Measurements from ENCODE around the gene LKAAEAR1. TPM values are rescaled to one million over a fixed set of nuclear protein-coding genes. Genes with fewer than 3 reads are reported as not detected.
"Not testable (repeated sequence)": the region's sequence is repeated elsewhere in the genome, so short reads cannot be mapped to it uniquely, and the experiment has no call there.

The LKAAEAR1 gene, protein sequence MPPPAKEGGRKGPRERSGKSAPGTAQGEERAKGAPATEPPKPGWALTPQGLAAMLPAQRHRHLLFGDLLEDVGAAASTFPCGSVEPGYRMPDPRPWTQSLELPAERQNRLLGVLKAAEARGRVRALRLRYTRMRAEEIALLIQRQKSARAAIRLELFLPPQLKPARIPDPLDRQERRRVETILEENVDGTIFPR
- not detected for polyA plus RNA-seq (ENCODE audit: insufficient read length)
- long read RNA-seq, donor 1, result 0 reads
- long read RNA-seq, donor 2, partial matches to known transcripts, result 0 of 2 reads
- long read RNA-seq, donor 2, other reads (novel, unspliced or antisense), result 0 of 2 reads
- long read RNA-seq, donor 3, result 0 reads
- long read RNA-seq, donor 4, result 0 reads
- long read RNA-seq, donor 5, result 0 reads
- long read RNA-seq, donor 6, partial matches to known transcripts, result 0 of 1 reads
- long read RNA-seq, donor 6, other reads (novel, unspliced or antisense), result 0 of 1 reads
- long read RNA-seq, donor 7, result 0 reads
- long read RNA-seq, donor 8, partial matches to known transcripts, result 0 of 1 reads
- long read RNA-seq, donor 8, other reads (novel, unspliced or antisense), result 0 of 1 reads

DNA sequence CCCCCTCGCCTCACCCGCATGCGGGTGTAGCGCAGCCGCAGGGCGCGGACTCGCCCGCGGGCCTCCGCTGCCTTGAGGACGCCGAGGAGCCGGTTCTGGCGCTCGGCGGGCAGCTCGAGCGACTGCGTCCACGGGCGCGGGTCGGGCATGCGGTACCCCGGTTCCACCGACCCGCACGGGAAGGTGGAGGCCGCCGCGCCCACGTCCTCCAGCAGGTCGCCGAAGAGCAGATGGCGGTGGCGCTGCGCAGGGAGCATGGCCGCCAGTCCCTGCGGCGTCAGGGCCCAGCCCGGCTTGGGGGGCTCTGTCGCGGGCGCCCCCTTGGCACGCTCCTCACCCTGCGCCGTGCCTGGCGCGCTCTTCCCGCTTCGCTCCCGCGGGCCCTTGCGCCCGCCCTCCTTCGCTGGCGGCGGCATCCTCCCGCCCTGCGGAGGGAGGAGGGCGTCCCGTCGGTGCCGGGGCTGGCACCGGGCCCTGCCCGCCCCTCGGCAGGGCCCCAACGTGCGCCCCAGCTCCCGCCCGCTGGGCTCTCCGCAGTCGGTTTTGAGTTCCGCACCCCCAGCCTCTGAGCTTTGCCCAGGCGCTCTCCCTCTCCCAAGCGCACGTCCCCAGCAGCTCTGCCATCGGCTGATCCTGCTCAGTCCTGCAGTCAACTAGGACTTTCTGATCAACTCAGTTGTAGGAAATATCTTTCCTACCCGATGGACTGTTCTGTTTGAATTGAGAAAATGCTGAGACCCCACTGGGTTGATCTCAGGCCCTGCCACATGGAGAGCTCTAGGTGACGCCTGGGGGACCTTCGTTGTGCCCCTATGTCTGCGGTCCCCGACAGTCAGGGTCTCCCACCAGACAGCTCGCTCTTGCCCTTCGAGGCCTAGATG lies at the start of gene LKAAEAR1:
LKAAEAR1 (minus strand) TSS at position 595 of the 881 bp plus-strand sequence; CDS start at position 416, 179 bp downstream.
- no peak for DNase-seq

DNA sequence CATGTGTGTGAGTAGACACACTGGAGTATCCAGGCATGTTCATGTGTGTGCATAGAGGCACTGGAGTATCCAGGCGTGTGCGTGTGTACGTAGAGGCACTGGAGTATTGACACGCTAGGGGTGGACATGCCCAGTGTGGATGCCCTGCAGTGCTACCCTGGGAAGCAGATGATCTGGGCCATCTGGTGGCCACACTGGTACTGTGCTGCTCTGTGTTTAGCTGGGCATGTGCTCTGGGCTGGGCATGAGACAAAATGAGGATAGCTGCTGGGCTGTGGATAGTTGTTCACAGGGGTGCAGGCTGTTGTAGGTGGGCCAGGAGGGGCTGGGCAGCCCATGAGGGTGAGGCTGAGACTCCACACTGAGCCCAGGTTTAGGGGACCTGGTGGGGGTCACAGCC lies 47.2 kb upstream of the LKAAEAR1 start:
- DNase-seq, result no peak

DNA sequence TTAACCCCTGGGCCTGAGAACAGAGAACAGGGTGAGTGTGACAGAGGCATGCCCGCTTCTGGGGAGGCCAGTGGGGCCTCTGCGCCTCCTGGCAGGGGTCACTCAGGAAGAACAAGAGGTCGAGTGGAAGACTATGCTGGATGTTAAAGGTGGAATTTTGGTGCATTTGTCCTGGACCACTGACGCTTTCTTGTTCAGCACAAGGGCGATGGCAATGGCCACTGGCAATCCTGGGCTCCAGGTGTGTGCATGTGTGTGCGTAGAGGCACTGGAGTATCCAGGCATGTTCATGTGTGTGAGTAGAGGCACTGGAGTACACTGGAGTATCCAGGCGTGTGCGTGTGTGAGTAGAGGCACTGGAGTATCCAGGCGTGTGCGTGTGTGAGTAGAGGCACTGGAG lies 46.7 kb upstream of the LKAAEAR1 start:
- DNase-seq, result no peak

DNA sequence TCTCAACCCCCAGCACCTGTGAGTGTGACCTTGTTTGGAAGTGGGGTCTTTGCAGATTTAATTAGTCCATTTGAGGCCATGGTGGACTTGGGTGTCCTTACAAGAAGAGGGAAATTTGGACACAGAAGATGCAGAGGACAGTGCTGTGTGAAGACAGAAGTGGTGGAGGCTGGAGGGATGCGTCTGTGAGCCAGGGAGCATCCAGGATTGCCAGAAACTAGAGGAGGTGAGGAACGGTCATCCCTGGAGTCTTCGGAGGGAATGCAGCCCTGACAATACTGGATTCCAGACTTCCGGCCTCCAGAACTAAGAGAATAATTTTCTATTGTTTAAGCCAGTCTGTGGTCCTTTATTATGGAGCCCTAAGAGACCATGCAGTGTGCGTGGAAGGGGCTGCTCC lies 46.1 kb upstream of the LKAAEAR1 start:
- no peak for DNase-seq

DNA sequence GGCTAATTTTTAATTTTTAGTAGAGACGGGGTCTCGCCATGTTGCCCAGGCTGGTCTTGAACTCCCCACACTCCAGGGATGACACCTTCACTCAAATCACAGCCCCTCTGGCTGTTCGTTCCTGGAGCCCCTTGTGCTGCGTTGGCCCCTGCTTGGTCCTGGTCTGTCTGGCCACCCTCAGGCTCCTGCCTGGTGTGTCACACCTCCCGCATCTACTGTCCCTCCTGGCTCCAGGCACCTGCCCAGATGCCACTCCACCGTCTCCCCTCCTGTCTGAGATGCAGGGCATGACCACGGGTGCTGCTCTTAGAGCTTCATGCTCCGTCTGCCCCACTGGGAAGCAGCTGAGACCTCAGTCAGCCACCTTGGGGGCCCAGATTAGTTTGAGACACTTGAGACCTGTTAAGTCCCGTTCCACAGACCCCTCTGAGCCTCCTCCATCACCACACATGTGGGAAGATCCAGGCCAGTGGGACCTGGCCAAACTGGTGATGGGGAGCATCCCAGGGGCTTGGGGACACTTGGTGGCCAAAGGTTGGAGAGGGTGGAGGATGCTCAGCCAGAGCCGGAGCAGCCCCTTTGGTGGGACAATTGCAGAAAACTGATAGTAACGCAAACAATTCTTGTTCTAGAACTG lies 45.1 kb upstream of the LKAAEAR1 start:
- no peak for DNase-seq

DNA sequence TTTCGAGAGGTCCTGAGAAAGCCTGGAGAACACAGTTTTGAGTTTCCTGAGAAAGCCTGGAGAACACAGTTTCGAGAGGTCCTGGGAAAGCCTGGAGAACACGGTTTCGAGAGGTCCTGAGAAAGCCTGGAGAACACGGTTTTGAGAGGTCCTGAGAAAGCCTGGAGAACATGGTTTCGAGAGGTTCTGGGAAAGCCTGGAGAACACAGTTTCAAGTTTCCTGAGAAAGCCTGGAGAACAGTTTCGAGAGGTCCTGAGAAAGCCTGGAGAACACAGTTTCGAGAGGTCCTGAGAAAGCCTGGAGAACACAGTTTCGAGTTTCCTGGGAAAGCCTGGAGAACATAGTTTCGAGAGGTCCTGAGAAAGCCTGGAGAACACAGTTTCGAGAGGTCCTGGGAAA lies 39.3 kb upstream of the LKAAEAR1 start:
- not testable (repeated sequence) for DNase-seq

DNA sequence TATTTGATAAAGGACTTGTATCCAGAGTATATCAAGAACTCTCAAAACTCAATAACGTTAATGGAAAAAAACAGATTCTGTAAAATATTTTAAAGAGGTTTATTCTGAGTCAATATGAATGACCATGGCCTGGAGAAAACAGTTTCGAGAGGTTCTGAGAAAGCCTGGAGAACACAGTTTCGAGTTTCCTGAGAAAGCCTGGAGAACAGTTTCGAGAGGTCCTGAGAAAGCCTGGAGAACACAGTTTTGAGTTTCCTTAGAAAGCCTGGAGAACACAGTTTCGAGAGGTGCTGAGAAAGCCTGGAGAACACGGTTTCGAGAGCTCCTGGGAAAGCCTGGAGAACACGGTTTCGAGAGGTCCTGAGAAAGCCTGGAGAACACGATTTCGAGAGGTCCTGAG lies 38.7 kb upstream of the LKAAEAR1 start:
- not testable (repeated sequence) for DNase-seq

DNA sequence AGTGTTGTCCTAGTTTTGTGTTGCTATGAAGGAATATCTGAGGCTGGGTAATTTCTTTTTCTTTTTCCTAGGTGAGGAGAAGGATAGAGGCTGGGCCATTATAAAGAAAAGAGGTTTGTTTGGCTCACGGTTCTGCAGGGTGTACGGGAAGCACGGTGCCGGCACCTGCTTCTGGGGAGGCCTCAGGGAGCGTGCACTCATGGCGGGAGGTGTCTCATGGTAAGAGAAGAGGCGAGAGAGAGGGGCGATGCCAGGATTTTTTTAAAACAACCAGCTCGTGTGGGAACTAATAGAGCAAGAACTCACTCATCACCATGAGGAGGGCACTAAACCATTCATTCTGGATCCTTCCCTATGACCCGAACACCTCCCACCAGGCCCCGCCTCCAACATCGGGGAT lies 37.4 kb upstream of the LKAAEAR1 start:
- DNase-seq, result no peak

DNA sequence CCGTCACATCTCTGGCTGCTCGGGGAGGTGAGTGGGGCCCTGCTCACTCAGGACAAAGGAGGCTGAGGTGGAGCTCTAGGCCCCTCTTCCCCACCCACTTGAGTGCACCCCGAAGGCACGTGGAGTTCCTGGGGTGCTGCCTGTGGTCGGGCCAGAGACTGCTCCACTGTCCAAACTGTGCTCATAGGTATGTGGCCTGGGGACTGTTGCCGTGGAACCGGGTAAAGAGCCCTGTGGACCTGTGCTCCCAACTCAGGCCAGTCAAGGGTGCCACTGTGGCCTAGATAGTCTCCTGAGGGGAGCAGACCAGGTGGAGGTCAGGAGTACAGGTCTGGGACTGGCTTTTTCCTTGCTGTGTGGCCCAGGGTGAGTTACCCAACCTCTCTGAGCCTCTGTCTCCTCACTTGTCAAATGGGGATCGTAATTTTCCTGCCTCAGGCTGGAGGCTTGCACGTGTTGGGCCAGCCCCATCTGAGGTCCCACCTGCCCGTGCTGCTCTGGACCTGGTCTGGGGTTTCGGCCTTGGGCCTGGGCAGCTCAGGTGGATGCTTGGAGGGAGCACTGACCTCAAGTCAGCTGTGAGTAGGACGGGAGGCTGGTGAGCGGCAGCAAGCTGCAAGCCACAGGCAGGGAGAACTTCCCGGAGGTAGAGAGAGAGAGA lies 35.6 kb upstream of the LKAAEAR1 start:
- DNase-seq, result no peak

DNA sequence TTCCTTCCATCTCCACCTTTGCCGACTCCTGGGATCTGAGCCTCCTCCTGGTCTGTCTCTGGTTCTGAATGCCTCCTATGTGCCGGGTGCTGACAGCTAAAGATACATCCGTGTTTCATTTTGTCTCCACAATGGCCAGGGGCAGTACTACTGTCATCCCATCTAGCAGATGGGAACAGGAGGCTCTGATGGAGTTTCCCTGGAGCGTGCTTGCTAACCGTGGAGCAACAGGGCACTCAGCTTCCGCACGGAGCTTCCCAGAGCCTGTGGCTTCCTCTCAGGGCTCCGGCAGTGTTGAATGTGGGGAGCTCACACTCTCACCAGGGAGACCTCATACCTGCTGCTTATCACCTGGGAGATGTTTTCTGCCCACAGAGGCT lies 35.1 kb upstream of the LKAAEAR1 start:
- DNase-seq, result no peak

DNA sequence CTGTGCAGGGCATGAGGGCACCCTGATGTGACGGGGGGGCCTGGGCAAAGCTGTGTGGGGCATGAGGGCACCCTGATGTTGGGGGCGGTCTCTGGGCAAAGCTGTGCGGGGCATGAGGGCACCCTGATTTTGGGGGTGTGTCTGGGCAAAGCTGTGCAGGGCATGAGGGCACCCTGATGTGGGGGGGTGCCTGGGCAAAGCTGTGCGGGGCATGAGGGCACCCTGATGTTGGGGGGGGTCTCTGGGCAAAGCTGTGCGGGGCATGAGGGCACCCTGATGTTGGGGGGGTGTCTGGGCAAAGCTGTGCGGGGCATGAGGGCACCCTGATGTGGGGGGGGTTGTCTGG lies 33.2 kb upstream of the LKAAEAR1 start:
- DNase-seq, result not testable (repeated sequence)

DNA sequence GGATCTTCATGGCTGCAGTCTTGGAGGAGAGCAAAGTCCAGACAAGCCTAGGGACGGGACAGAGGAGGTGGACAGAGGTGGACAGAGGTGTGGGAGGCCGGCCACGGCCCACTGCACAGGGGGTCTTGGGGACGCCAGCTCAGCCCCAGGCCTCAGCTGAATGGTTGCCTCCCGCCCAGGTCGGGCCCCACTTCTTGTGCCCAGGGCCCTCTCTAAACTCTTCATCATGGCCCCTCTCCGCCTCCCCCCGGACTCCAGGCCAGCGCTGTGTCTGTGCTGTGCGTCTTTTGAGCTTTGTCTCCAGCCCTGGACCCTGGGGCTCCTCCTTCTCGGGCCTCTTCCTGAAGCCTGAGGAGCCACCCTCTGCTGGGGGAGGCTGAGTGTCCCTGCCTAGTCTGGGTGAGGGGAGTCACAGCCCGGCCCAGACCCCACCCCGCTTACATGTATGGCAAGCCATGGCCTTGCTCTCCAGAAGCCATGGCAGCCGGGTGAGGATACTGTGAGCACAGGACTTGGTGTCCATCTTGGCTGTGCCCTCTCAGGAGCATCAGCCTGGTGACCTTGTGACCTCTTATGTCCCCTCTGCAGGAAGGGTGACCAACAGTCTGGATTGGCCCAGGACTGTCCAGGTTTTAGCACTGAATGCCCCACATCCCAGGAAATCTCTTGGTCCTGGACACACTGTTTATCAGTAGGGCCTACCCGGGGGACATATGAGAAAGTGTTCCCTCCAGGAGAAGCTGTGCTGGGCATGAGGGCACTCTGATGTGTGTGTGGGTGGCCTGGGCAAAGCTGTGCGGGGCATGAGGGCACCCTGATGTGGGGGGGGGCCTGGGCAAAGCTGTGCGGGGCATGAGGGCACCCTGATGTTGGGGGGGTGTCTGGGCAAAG lies 32.6 kb upstream of the LKAAEAR1 start:
- DNase-seq, result no peak

DNA sequence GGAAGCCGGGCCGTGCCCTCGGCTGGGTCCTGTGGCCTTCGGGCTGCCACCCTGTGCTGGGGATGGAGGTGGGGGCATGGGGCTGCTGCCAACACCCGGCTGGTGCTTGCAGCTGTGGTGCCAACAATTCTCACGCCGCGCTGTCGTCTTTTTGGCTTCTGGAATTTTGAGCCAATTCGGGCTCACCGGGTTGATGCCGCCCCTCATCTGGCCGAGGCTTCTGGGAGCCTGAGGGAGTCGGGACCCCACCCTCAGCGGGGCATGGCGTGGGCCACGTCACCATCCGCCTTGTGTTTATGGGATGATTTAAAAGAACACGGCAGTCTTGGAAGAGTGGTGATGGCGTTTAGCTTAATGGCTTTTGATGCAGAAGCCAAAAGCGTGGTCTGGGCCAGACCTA lies 31.8 kb upstream of the LKAAEAR1 start:
- DNase-seq, result no peak

DNA sequence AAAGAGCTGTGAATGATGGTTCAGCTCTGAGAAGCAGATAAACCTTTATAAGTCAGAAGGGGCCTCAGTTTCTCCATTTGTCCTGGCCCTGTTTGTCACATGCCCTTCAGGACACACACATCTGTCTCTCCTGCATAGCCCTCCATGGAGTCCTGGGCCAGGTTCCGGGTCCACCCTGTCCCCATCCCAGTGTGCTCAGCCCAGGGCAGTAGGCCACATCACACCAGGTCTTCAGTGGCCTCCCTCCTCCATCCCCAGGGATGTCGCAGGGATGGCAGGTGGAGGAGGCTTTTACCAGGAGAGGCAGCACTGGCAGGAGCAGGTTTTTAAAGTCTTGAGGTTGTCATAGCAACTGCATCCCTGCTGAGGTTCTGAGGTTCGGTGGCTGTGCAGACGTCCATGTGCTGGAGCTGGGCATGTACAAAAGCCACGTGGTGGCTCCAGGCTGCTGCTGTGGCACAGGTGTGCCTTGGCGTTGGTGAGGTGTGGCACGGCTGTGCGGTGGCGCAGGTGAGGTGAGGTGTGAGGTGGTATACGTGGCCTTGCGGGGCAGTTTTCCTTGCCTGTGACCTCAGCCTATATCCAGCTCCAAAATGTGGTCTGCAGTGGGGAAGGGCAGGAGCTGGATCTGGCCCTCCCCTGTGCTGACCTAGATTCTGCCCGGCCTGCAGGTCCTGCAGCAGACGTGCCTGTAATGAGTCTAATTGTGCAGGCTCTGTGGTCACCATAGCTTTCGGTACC lies 31.1 kb upstream of the LKAAEAR1 start:
- DNase-seq, result no peak

DNA sequence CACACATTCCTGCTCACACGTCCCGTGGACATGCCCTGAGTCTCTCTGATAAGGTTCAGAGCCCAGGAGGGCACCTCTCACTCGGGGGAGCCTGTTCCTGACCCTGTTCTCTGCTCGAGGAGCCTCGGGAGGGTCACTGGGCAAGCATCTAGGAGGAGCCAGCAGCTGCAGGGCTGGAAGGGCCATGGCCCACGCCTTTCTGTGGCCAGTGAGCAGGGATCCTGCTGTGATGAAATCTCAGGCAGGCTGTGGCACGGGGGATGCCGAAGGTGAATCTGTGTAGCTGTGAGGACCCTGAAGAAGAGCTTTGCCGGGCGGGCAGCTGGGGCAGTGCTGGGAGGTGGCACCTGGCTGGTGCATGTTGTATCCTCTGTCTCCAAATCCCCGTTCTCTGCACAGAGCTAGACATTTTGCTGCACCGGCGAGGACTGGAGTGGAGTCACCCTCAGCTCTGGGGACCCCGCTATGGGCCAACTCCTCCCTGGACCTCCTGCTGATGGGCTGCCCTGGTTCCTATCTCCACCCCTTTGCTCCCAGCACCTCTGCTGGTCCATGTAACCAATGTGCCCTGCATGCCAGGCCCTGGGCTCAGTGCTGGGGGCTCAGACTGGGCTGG lies 30.3 kb upstream of the LKAAEAR1 start:
- DNase-seq, result no peak

DNA sequence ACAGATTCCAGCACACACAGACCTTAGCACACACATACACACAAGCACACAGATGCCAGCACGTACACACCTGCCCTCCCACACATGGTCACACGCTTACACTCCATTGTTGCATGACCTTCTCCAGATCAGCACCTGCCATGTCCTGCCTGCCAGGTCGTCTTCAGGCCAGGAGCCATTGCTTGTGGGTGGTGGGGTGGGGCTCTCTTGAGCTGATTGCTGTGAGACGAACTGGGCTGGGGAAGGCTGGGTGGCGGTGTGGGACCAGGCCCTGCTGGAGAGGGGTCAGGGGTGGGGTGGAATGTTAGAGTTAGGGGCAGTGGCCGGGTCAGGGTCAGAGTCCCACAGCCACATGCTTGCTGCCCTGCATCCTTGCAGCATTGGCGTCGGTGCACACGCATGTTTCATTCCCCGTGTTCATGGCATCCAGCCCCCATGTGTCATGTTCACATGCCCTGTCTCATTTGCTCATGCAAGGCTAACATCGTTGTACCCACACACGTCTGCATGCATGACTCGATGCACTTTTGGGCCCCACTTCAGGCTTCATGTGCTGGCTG lies 29.7 kb upstream of the LKAAEAR1 start:
- no peak for DNase-seq

DNA sequence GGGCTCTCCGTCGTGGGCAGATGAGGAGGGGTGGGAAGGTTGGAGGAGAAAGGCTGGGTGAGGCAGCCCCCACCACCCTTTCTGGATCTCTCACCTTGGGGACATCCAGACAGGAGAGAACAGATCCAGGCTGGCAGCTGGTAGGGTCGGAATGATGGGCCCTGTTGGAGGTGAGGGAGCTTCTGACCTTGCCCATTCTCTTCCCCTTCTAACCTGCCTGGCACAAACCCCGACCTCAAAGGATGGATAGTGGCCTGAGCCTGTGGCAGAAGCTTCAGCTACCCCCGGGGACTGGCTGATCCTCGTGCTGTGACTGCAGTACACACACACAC lies 29.2 kb upstream of the LKAAEAR1 start:
- DNase-seq, result no peak

DNA sequence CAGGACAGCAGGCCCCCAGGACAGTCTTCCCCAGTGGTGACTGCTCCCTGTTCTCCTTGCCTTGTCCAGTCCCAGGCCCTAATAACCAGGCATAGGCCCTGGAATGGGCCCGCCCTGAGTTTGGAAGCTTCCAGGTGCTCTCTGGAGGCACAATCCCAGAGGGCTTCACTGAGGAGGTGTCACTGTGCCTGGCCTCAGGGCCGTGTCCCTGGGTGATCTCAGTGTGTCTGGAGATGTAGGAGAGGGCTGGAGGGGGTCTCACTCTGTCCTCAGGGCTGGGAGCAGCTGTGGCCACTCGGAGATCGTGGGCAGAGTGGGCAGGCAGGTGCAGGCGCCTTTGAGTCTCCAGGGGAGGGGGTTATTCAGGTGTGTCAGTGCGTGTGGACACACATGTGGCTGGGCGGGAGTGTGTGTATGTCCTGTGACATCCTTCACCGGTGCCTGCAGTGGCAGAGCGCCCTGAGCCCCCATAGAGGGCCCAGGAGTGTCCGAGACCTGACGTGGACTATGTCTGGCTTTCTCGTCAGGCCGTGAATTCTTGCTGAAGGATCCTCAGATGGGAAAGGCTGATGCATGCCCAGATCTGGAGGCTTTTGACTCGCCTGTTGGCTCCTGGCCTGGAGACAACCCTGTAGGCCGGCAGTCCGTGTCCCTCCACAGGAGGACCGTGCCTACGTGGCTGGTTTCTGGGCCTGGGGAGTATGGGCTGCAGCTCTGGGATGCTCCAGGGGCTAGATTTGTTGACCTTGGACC lies 28.7 kb upstream of the LKAAEAR1 start:
- DNase-seq, result no peak

Measured in left kidney (tissue), 8 donors.